Measurements from ENCODE around the gene NODAL.

GRCh38 chr10:70426823-70427222 is 14.7 kb downstream of the NODAL start:
- TF ChIP-seq CTCF (conservative IDR thresholded peaks at IDR 0.05; ENCODE audit: low read depth in 2 of 2) (no peak), EZH2phosphoT487 (IDR thresholded peaks at IDR 0.05; ENCODE audit: unreplicated experiment) (no peak), POLR2AphosphoS5 (IDR thresholded peaks at IDR 0.05; ENCODE audit: low read depth) (no peak), STAT1 (IDR thresholded peaks at IDR 0.05; ENCODE audit: unreplicated experiment) (no peak), EZH2 (IDR thresholded peaks at IDR 0.05; ENCODE audit: low read depth, unreplicated experiment) (no peak), REST (IDR thresholded peaks at IDR 0.05; ENCODE audit: unreplicated experiment) (no peak)

Data from GM23338 (cell line).